Activated CD8-positive, alpha-beta memory T cell treated with anti-CD3 and anti-CD28 coated beads for 1 hour (primary cell): ENCODE measurements around the gene PKD2.
"Not testable (repeated sequence)": the region's sequence is repeated elsewhere in the genome, so short reads cannot be mapped to it uniquely, and the experiment has no call there.

Experiments
- DNase-seq, 2 donors: peaks; one replicate each; pipeline ENCODE4 v3.0.0-alpha.2; 2020; ENCODE audit warnings: low read depth in 1 of 2; ENCODE audit errors: extremely low read depth in 1 of 2

Gene PKD2

DNA sequence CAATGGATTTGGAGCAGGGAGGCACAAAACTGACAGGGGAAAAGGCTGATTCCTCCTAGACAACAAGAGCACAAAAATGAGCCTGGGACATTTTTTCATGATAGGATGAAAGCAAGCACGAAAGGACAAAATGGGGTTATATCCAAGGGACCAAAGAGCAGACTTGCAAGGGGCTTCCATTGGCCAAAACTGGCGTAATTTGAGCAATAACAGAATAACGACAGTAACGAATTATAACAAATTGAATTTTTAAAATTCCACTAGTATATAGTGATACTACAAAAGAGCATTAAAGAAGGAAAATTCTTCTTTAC lies 21.6 kb upstream of the PKD2 start:
- no peak for DNase-seq

DNA sequence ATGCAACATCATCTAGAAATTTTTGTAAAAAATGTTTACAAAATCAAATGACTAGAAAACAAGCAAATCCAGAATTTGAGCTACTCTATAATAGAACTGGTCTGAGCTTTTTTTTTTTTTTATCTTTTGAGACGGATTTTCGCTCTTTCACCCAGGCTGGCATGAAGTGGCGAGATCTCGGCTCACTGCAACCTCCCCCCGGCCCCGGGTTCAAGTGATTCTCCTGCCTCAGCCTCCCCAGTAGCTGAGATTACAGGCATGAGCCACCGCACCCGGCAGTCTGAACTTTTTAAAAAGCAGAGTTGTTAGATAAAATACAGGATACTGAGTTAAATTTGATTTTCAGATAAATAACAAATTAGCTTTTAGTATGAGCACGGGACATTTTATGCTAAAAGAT lies 20.9 kb upstream of the PKD2 start:
- no peak for DNase-seq

DNA sequence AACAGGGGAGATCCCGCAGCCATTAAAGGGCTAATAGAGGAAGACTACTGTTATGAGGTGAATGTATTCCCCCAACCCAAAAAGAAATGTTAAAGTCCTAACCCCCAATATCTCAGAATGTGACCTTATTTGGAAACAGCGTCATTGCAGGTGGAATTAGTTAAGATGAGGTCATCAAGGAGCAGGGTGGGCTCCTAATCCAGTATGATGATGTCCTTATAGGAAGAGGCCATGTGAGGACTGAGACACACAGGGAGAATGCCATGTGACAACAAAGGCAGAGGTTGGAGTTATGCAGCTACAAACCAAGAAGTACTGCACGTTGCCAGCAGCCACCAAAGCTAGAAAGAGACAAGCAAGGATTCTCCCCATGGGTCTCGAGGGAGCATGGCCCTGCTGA lies 17.7 kb upstream of the PKD2 start:
- no peak for DNase-seq

DNA sequence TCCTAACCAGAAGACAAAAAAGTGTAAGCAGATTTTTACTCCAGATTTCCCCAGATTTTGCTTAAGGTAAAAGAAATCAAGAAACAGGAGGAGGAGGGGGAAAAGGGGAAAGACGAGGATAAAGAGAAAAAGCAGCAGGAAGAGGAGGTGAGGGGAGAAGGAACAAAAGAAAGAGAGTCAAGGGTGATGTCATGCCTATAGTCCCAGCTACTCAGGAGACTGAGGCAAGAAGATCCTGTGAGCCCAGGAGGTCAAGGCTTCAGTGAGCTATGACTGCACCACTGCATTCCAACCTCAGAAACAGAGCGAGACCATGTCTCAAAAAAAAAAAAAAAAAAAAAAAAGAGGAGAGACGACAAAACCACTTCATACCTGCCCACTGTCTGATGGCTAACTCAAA lies 12.0 kb upstream of the PKD2 start:
- DNase-seq = no peak

DNA sequence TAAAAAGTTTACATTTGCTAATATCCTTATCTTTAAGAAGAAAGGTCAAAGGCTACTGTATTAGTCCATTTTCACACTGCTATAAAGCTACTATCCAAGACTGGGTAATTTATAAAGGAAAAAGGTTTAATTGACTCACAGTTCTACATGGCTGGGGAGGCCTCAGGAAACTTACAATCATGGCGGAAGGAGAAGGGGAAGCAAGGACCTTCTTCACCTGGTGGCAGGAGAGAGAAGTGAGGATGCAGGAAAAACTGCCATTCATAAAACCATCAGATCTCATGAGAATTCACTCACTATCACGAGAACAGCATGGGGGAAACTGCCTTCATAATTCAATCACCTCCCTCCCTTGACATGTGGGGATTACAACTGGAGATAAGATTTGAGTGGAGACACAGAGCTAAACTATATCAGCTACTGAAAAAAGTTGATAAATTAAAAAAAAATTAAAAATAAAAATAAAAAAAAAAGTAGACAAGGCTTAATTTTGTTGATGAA lies 8.2 kb upstream of the PKD2 start:
- DNase-seq = not testable (repeated sequence)

DNA sequence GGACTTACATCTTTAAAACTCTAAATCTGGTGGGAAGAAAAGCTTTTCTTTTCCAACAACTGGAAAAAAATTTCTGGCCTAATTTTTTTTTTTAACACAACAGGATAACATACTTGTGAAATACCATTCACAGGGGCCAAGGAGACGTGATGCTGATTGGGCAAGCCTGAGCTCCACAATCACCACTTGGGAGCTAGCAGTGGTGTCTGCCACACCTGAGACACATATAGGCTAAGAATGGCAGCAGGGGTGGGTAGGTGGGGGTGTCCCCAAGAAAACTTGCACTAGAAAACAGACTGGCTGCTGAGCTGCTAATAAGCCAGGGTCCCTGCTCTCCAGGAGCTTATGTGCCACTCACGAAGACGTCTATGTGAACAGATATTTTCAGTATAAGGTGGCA lies 5.6 kb upstream of the PKD2 start:
- DNase-seq = no peak

DNA sequence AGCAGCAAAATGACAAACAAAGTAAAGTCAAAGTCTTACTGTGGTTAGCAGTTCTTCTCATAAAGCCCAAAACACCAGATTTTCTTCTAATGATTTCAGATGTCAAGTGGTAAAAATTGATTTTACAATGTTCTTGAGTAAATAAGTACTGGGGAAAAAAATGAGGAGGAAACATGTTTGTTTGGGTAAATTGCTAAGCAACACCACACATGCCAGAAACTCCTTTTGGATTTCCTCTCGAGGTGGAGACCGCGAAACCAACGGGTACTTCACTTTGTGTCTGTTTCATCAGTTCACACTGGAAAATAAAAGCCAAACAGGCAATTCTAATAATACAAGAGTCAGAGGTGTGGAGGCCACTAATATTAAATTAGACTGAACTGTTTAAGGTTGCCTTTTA lies 4.6 kb upstream of the PKD2 start:
- DNase-seq = no peak

DNA sequence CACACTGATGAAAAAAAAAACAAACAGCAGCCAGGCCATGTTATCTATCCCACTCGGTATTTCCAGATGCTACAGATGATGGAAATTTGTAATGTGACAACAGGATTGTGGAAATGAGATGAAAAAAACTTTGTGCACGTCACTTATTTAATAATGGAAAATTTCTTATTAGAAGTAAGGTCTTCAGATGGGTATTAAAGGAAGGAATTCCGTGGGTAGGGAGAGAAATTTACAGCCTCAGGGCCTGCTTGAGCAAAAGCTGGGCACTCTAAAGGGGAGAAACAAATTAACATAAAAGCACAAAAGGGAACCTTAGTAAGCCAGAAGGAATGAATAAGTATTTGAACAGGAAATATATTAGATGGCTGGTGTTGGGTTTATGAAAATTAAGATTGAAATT lies 4.2 kb upstream of the PKD2 start:
- no peak for DNase-seq

DNA sequence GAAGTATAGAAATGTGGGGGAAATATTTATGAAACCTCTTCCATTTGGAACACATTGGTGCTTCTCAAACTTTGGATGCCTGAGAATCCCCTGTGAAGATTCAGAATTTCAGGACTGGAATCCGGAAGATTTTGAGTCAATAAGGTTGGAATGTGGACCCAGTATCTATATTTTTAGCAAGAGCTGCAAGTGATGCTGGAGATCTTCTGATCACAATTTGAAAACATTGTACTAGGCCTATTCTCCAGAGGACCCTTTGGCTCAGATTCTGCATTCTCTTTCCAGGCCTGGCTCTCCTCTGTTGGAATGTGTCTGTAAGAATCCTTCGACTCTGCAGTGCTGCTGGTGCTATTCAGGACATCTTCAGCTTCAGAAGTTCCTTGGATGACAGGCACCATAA lies 2.4 kb upstream of the PKD2 start:
- no peak for DNase-seq

DNA sequence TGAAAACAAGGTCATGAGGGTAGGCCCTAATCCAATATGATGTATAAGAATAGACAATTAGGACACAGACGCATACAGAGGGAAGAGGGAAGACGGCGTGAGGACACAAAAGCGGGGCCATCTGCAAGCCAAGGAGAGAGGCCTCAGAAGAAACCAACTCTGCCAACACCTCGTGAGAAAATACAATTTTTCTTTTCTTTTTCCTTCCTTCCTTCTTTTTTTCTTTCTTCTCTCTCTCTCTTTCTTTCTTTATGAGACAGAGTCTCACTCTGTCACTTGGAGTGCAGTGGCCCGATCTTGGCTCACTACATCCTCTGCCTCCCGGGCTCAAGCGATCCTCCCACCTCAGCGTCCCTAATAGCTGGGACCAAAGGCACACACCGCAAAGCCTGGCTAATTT lies 1.5 kb upstream of the PKD2 start:
- DNase-seq = no peak

DNA sequence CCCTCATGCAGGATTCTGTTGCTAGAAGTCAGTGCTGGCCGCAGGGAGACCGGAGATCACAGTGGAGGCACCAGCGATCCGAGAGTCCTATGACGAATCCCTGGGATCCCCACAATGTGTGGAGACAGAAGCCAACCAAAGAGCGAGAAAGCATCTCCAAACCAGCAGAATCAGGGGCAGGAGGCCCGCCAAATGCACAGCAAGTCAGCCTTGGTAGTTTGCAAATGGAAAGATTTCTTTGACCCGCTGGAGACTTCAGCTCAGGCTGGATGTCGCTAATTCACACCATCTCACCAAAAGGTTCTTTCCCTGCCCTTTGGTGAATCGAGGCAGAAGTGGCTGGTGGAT lies 505 bp upstream of the PKD2 start:
- no peak for DNase-seq

DNA sequence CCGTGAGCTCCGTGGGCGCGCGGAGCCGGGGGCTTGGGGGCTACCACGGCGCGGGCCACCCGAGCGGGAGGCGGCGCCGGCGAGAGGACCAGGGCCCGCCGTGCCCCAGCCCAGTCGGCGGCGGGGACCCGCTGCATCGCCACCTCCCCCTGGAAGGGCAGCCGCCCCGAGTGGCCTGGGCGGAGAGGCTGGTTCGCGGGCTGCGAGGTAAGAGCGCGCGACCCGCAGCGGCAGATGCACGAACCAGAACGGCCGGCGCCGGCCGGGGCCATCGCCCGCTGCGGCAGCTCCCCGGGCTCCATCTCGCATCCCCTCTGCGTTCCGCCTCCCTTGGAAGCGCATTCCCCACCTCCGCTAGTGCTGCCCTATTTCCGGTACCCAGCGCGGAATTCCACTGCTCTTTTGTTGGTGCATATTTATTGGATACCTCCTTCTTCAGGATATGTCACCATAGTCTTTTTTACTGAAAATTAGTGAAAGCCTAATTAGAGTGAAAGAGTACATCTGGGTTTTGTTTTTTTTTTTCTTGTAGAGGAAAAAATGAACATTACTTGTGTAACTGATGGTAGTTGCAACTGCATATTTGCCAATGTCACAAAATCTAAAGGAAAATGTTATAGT lies 797 bp downstream of the PKD2 start:
- DNase-seq = no peak

DNA sequence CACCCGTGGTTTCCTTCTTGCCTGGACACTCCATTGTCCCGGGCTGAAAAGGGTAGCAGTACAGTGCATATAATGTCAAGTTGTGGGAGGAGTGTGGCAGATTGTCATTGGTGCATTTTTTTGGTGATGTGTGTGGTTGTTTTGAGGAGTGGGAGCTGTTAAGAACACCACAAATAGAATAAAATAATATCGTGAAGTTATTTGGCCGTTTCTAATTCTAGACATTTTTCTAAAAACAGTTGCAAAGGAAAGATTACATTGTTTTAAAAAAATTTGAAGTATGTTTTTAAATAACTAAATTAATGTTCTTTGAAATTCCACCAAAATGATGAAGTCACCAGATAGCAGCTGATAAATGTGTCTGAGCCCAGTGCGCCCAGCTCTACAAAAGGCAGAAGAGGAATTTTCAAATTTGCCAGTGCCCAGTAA lies 1.3 kb downstream of the PKD2 start:
- DNase-seq = no peak

DNA sequence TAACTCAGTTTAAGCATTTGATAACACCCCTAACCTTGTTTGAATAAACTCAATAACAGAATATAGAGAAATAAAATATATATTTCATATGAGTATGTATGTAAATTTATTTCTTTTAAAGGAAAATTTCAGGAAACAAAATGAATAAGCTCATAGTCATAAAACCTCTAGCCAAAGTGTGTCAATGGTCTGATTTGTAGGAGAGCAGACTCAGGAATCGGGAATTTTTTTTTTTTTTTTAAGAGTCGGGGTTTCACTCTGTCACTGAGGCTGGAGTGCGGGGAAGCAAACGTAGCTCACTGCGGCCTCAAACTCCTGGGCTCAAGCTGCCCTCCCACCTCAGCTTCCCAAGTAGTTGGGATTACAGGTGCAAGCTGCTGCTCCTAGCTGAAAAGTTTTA lies 2.4 kb downstream of the PKD2 start:
- no peak for DNase-seq

DNA sequence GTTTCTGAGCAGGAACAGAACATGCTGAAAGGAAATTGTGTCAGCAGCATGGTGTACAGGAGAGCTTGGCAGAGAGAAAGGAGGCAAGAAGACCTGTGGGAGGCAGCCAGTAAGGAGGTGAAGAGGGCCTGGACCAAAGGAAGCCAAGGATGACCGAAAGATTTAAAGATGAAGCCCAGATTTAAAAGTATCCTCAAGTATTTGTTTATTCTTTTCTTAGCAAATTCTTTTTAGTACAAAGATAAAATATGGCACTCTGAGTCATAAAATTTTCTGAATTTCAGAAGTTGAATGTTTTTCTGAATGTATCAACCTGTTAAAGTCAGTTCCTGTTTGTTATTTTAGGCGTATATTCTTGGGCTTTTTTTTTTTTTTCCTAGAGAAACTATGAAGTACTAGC lies 3.5 kb downstream of the PKD2 start:
- no peak for DNase-seq

DNA sequence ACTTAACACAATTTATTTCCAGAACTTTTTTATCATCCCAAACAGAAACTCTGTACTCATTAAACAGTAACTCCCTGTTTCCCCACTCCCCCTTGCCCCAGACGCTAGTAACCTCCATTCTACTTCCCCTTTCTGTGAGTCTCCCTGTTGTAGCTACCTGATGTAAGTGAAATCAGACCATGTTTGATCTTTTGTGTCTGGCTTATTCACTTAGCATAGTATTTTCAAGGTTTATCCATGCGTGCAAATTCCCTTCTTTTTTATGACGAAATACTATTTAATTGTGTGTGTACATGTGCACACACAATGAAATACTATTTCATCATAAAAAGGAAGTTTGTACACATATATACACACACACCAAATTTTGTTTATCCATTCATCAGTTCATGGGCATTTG lies 5.2 kb downstream of the PKD2 start:
- DNase-seq = no peak

DNA sequence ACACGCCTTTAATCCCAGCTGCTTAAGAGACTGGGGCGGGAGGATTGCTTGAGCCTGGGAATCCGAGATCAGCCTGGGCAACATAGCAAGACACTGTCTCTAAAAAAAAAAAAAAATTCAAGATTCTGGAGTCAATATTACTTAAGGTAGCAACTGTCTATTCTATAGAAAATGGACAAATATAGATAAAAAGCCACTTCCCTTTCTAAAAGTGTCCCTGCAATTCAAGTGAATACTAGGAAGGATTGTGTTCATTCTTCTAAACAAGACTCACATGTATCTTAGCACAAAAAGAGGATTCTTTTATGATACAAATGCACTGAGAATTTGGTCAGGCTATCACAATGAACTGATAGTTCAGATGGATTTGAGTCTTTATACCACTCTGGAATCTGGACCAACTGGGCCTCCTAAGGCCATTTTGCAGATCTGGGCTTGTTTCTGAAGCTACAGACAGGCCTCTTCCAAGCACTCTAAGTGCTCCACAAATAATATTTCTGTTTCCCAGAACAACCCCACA lies 7.0 kb downstream of the PKD2 start:
- DNase-seq = no peak

DNA sequence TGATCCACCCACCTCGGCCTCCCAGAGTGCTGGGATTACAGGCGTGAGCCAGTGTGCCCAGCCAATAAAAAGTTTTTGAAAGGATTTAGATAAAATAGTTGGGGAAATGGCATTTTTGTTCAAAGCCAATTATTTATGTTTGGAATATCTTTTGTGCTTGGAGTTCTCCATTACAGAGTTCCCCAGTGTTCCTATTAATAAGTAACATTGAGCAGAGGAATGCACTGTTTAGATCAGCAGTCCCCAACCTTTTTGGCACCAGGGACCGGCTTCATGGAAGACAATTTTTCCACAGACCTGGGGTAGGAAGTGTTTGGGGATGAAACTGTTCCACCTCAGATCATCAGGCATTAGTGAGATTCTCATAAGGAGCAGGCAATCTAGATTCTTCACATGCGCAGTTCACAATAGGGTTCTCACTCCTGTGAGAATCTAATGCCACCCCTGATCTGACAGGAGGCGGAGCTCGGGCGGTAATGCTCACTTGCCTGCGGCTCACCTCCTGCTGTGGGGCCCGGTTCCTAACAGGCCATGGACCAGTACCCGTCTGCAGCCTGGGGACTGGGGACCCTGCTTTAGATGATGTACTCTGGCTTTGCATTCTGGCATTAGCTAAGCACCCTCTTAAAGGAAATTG lies 8.3 kb downstream of the PKD2 start:
- DNase-seq = no peak

DNA sequence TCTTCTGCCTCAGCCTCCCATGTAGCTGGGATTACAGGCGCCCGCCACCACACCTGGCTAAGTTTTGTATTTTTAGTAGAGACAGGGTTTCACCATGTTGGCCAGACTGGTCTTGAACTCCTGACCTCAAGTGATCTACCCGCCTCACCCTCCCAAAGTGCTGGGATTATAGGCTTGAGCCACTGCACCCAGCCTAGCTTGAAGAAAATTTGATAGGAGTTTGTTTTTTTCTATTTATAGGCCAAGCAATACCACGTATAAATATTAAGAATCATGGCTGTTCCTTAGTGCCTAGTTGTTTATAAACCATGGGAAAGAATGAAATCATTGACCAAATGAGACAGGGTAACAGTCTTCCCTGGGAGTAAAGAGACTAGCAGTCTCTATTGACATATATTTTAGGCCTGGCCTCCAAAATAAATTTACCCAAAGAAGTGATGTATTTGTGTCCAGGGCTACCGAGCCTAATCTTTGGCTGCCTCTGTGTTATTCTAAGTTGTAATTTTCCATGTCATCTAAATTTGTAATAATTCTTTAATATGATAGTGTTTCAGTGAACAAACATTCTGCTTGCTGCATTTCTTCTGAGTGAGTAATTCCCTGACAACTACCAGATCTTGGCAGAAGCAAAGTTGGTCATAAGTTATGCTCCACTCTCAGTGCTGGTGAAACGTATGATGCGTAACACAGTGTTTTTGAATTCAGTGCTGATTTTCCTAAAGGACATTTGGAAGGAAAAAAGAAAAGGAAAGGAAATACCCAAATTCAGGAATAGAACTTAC lies 10.3 kb downstream of the PKD2 start:
- no peak for DNase-seq

DNA sequence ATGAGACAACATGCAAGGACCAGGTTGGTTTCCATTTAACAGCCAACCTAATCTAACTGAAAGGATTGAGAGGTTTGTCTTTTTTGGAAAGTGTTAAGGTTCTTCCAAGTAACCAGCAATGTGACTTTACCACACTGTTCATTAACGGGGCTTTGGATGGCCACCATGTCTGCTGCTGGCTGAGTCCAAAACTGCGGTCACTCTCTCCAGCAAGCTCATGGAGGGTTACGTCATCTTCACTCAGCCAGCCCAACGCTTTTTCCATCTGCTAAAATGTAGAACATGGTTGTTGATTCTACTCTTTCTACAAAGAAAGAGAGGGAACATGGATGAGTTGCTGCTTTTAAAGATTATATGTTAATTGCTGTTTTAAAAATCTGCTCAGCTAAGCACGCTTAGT lies 11.0 kb downstream of the PKD2 start:
- DNase-seq = no peak

DNA sequence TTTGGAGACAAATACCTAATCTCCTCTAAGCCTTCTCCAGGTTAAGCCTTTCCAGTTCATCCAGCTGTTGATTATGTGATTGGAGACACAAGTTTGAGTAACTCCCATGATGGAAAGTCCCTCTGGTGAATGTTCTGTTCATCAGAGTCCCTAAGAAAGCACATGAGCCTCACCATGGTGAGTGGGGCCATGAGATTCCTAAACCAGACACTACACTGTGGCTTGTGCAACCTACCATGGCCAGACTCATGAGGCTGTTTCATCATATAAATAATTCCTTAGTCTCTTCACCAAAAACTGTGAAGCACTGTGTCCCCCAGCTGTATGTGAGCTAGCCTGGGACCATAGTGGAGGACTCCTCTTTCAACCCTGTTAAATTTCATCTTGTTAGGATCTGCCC lies 14.4 kb downstream of the PKD2 start:
- DNase-seq = no peak

DNA sequence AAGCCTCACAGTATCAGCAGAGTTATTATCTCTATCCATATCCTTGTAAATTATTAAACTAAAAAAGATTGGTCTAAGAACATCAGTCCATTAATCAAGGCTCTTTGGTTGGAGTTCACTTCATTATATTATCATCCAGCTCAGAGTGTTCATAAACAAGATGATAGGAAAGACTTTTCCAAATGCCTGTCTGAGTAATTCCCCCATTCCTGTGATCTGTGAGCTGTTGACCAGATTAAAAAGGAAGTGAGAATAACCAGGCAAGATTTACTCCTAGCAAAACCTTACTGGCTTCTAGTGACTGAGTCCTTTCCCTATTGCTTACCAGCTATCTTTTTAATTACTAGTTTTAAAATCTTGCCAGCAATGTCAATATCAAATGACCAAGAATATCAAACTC lies 14.9 kb downstream of the PKD2 start:
- DNase-seq = no peak
